K562 (cell line): ENCODE measurements around the gene AMFR. TPM values are rescaled to one million over a fixed set of nuclear protein-coding genes. Genes with fewer than 3 reads are reported as not detected.

Experiments used
- BRCA1 ChIP-seq, 2 experiments: fragments of 450-650 bp in 1 of 2; sonication (generic) in 1 of 2; formaldehyde crosslinking in 1 of 2; IDR thresholded peaks; 2 replicates each; pipeline versions ENCODE4 v1.5.0 to v1.6.1; 2017 to 2020; ENCODE audit warnings: mild to moderate bottlenecking in 1 of 2, missing genetic modification reagents in 1 of 2
- CHD7 ChIP-seq: fragments of 200-600 bp; sonication (generic); IDR thresholded peaks from one replicate; pipeline ENCODE4 v1.6.1; 2012; ENCODE audit warnings: mild to moderate bottlenecking, low read depth, low read length, inconsistent platforms
- CXXC5 ChIP-seq: fragments of 250-450 bp; sonication (Bioruptor Pico); IDR thresholded peaks from 2 replicates; pipeline ENCODE4 v1.8.0; 2022; ENCODE audit warnings: inconsistent platforms, mild to moderate bottlenecking, moderate library complexity
- polyA plus RNA-seq, 8 experiments: library from polyadenylated mRNA; depleted of rRNA in 4 of 8; stranded (reverse) in 5 of 8; unstranded in 3 of 8; fragments of >200 nt; fragmentation: Nextera tagmentation in 2 of 8; fragmentation: Illumina TruSeq in 1 of 8; extraction: Ambion mirVana in 2 of 8; extraction: Trizol in 1 of 8; gene quantifications; 2 replicates each; pipeline versions ENCODE4 v1.2.1 to v1.2.3, GENCODE V29; 2011 to 2014; ENCODE audit warnings: inconsistent platforms in 1 of 8, missing spikeins in 1 of 8
- total RNA-seq, 7 experiments: library from RNA; depleted of rRNA in 6 of 7; stranded (reverse); fragments of >200 nt in 6 of 7; fragmentation: Illumina TruSeq in 2 of 7; extraction: Trizol in 2 of 7; gene quantifications; 2 replicates each; pipeline versions ENCODE4 v1.2.1 to v1.2.3, GENCODE V29; 2011 to 2021; ENCODE audit warnings: low replicate concordance in 1 of 7

AMFR gene
- total and polyA plus RNA-seq, 9 of the 15 experiments (the other 6 are each of a cell fraction or from before 2014, with no cell fraction given) = 15.6 to 113 (median 58.4) TPM

- TF ChIP-seq CHD7 (no peak), CXXC5 (0 out of 2 replicates have a peak, but pooled peaks have one; percentile 4), BRCA1 (IDR thresholded peaks at IDR 0.05) (no peak), BRCA1 (CRISPR knock-in tag; IDR thresholded peaks at IDR 0.05) (no peak)
- TF ChIP-seq, all 486 proteins: peak for 5
Measured at GRCh38 chr16:56357765-56358322, 67.5 kb downstream of the AMFR start (continued).
